Motor neuron (in vitro differentiated cells): Measurements from ENCODE around the gene KCNIP3. TPM values are rescaled to one million over a fixed set of nuclear protein-coding genes. Genes with fewer than 3 reads are reported as not detected.

Experiments used
- ATAC-seq, 8 experiments: fragments of 200-7000 bp; cut with Tn5 transposase; replicated peaks in 6 of 8; 2 replicates each; pipeline ENCODE4 v1.8.0; 2021; ENCODE audit warnings: mild to moderate bottlenecking in 8 of 8, moderate library complexity in 8 of 8
- H3K27ac ChIP-seq, 2 donors: fragments of 250-450 bp; sonication (Bioruptor Pico); 2 replicates each; pipeline ENCODE4 v1.9.0; 2021; ENCODE audit warnings: antibody characterized with exemption in 2 of 2, mild to moderate bottlenecking in 2 of 2, moderate library complexity in 1 of 2
- H3K4me1 ChIP-seq, 2 donors: fragments of 250-450 bp; sonication (Bioruptor Pico); replicated peaks in 1 of 2; 2 replicates each; pipeline ENCODE4 v1.6.1; 2021; ENCODE audit warnings: antibody characterized with exemption in 2 of 2, mild to moderate bottlenecking in 2 of 2, moderate library complexity in 1 of 2
- H3K4me3 ChIP-seq, 5 donors: fragments of 250-450 bp; sonication (Bioruptor Pico); 2 replicates each; pipeline ENCODE4 v1.9.0; 2021; ENCODE audit warnings: antibody characterized with exemption in 5 of 5, mild to moderate bottlenecking in 5 of 5, moderate library complexity in 4 of 5
- whole genome bisulfite sequencing, 10 experiments: fragments of 450-650 bp; shearing (Covaris generic); methylation state at CpG; one replicate each; pipeline ENCODE4 v1.0.0; 2022; 5-methylcytosine and 5-hydroxymethylcytosine counted together
- in situ Hi-C, 9 experiments: fragments of 400-800 bp; cut with MboI; loops; one replicate each; pipeline ENCODE4 v1.15.0; 2021; ENCODE audit warnings: low sequenced_read_pairs in 9 of 9, low pct_unique_long_range_greater_than_20kb in 2 of 9; ENCODE audit not compliant: unreplicated experiment in 9 of 9
- total RNA-seq, 8 experiments: library from RNA; unstranded; fragments of 300-600 nt; gene quantifications; 2 replicates each; pipeline versions ENCODE4 v1.2.3 to v1.2.4, GENCODE V29; 2022

The KCNIP3 gene
- total RNA-seq, 8 experiments from 2014 or later: 0.51 to 5.3 (median 1.8) TPM

- Histone ChIP-seq H3K27ac (no peak overlapping the region), H3K4me1 (peaks cover 14 to 21% of the 10 kb centered on the region in 2 donors), H3K4me3 (no peak overlapping the region)
- no peak for ATAC-seq
- WGBS, 10 experiments: 0 to 100% (median 84%) methylated on average over 1 to 5 of the region's 9 CpGs; no CpG with 5 or more reads in 4 of the 10 experiments
- in situ Hi-C loops: no loop called here
Observed at GRCh38 chr2:95292623-95293260, 4.4 kb upstream of the KCNIP3 start.

- H3K27ac ChIP-seq: no peak overlapping the region
- WGBS, 10 experiments: 0 to 100% (median 73%) methylated on average over 1 to 4 of the region's 19 CpGs; no CpG with 5 or more reads in 3 of the 10 experiments
- no peak overlapping the region for H3K4me3 ChIP-seq
- no peak for ATAC-seq
- in situ Hi-C loops: no loop called here
- peaks cover 16 to 25% of the 10 kb centered on the region in 2 donors for H3K4me1 ChIP-seq
Observed at GRCh38 chr2:95294579-95295250, 2.4 kb upstream of the KCNIP3 start.

GRCh38 chr2:95295376-95295775, 1.8 kb upstream of the KCNIP3 start:
- in situ Hi-C loops: no loop called here
- no peak overlapping the region for H3K4me3 ChIP-seq
- ATAC-seq: no peak
- 17 to 93% (median 90%) methylated on average over 2 to 3 of the region's 6 CpGs; no CpG with 5 or more reads in 6 of the 10 experiments for WGBS, 10 experiments
- H3K27ac ChIP-seq: no peak overlapping the region
- H3K4me1 ChIP-seq: peaks cover 16 to 31% of the 10 kb centered on the region in 2 donors

GRCh38 chr2:95296011-95296410, 1.1 kb upstream of the KCNIP3 start:
- Histone ChIP-seq H3K4me1 (peaks cover 16 to 36% of the 10 kb centered on the region in 2 donors), H3K27ac (no peak overlapping the region), H3K4me3 (no peak overlapping the region)
- peak in 5 of 8 experiments; percentile 38 to 49 (median 41) for ATAC-seq
- WGBS, 10 experiments: 0 to 64% (median 35%) methylated on average over 1 to 4 of the region's 5 CpGs; no CpG with 5 or more reads in 4 of the 10 experiments
- in situ Hi-C loops: no loop called here

GRCh38 chr2:95297639-95298395, 670 bp downstream of the KCNIP3 start:
- Histone ChIP-seq H3K27ac (no peak overlapping the region), H3K4me3 (no peak overlapping the region), H3K4me1 (peaks cover 16 to 36% of the 10 kb centered on the region in 2 donors)
- ATAC-seq: no peak
- WGBS, 10 experiments: 0 to 80% (median 57%) methylated on average over 1 to 7 of the region's 11 CpGs; no CpG with 5 or more reads in 3 of the 10 experiments
- in situ Hi-C loops: no loop called here

GRCh38 chr2:95298486-95299111, 1.5 kb downstream of the KCNIP3 start:
- peak in 1 of 8 experiments; percentile 47 for ATAC-seq
- Histone ChIP-seq H3K4me3 (no peak overlapping the region), H3K27ac (no peak overlapping the region), H3K4me1 (peaks cover 16 to 36% of the 10 kb centered on the region in 2 donors)
- in situ Hi-C loops: no loop called here
- 60 to 100% (median 88%) methylated on average over 2 of the region's 9 CpGs; no CpG with 5 or more reads in 5 of the 10 experiments for WGBS, 10 experiments

- WGBS, 10 experiments: 82 to 100% (median 83%) methylated on average over 2 to 8 of the region's 9 CpGs; no CpG with 5 or more reads in 7 of the 10 experiments
- in situ Hi-C loops: loop anchor here in 1 of 9 experiments (25.0 kb wide), 1 partner anchor 113 kb away; no protein-coding TSS in a partner anchor
- H3K27ac ChIP-seq: no peak overlapping the region
- H3K4me1 ChIP-seq: peaks cover 16 to 36% of the 10 kb centered on the region in 2 donors
- no peak for ATAC-seq
- H3K4me3 ChIP-seq: no peak overlapping the region
Observed at GRCh38 chr2:95299961-95300360, 2.8 kb downstream of the KCNIP3 start.

- H3K4me3 ChIP-seq: no peak overlapping the region
- WGBS, 10 experiments: 0 to 33% methylated on average over 3 to 4 of the region's 11 CpGs; no CpG with 5 or more reads in 8 of the 10 experiments
- peaks cover 16 to 38% of the 10 kb centered on the region in 2 donors for H3K4me1 ChIP-seq
- ATAC-seq: peak in 4 of 8 experiments; percentile 16 to 71 (median 59)
- in situ Hi-C loops: loop anchor here in 1 of 9 experiments (25.0 kb wide), 1 partner anchor 113 kb away; no protein-coding TSS in a partner anchor
- H3K27ac ChIP-seq: no peak overlapping the region
Observed at GRCh38 chr2:95300450-95300849, 3.3 kb downstream of the KCNIP3 start.

- no peak for ATAC-seq
- Histone ChIP-seq H3K4me1 (peaks cover 14 to 34% of the 10 kb centered on the region in 2 donors), H3K4me3 (no peak overlapping the region), H3K27ac (no peak overlapping the region)
- 40% methylated on average over 1 of the region's 4 CpGs; no CpG with 5 or more reads in 8 of the 10 experiments for WGBS, 10 experiments
- in situ Hi-C loops: loop anchor here in 1 of 9 experiments (25.0 kb wide), 1 partner anchor 114 kb away; no protein-coding TSS in a partner anchor
Observed at GRCh38 chr2:95301186-95301585, 4.0 kb downstream of the KCNIP3 start.

- no peak overlapping the region for H3K4me3 ChIP-seq
- H3K27ac ChIP-seq: no peak overlapping the region
- in situ Hi-C loops: loop anchor here in 1 of 9 experiments (25.0 kb wide), 1 partner anchor 115 kb away; no protein-coding TSS in a partner anchor
- WGBS, 10 experiments: 34 to 87% (median 73%) methylated on average over 1 to 5 of the region's 17 CpGs; no CpG with 5 or more reads in 6 of the 10 experiments
- peak in 4 of 8 experiments; percentile 18 to 49 (median 37) for ATAC-seq
- H3K4me1 ChIP-seq: peaks cover 8 to 26% of the 10 kb centered on the region in 2 donors
Observed at GRCh38 chr2:95301876-95302641, 4.9 kb downstream of the KCNIP3 start.

GRCh38 chr2:95303191-95303919, 6.2 kb downstream of the KCNIP3 start:
- peak in 1 of 8 experiments; percentile 30 for ATAC-seq
- H3K4me1 ChIP-seq: peaks cover 0 to 16% of the 10 kb centered on the region in 2 donors
- H3K4me3 ChIP-seq: no peak overlapping the region
- in situ Hi-C loops: loop anchor here in 1 of 9 experiments (25.0 kb wide), 1 partner anchor 116 kb away; no protein-coding TSS in a partner anchor
- WGBS, 10 experiments: 0 to 100% (median 68%) methylated on average over 1 to 8 of the region's 19 CpGs; no CpG with 5 or more reads in 3 of the 10 experiments
- H3K27ac ChIP-seq: no peak overlapping the region
